KMS-11 (cell line): ENCODE measurements around the gene HTR4.

Experiments used
- H2AFZ ChIP-seq: fragments of 200-600 bp; sonication (generic); 2 replicates; pipeline ENCODE4 v1.6.1; 2016; ENCODE audit warnings: antibody characterized with exemption, mixed run types, low read depth
- H3K27ac ChIP-seq: fragments of 200-600 bp; sonication (generic); 2 replicates; pipeline ENCODE4 v1.6.1; 2016; ENCODE audit warnings: mild to moderate bottlenecking, mixed run types
- H3K27me3 ChIP-seq: fragments of 200-600 bp; sonication (generic); 2 replicates; pipeline ENCODE4 v1.6.1; 2017; ENCODE audit warnings: mild to moderate bottlenecking, low read depth, mixed run types, moderate library complexity; ENCODE audit not compliant: insufficient read depth
- H3K36me3 ChIP-seq: fragments of 200-600 bp; sonication (generic); 2 replicates; pipeline ENCODE4 v1.6.1; 2017; ENCODE audit warnings: mild to moderate bottlenecking, mixed run types; ENCODE audit not compliant: insufficient read depth
- H3K4me1 ChIP-seq: fragments of 200-600 bp; sonication (generic); 2 replicates; pipeline ENCODE4 v1.6.1; 2016; ENCODE audit warnings: mild to moderate bottlenecking, low read depth, mixed run types; ENCODE audit not compliant: poor library complexity, severe bottlenecking
- H3K4me2 ChIP-seq: fragments of 200-600 bp; sonication (generic); 2 replicates; pipeline ENCODE4 v1.7.0; 2016; ENCODE audit warnings: mild to moderate bottlenecking, mixed run types
- H3K4me3 ChIP-seq: fragments of 200-600 bp; sonication (generic); IDR thresholded peaks from 2 replicates; pipeline ENCODE4 v1.6.1; 2017; ENCODE audit warnings: low read depth, low read length, mixed read lengths; ENCODE audit not compliant: insufficient read depth
- H3K79me2 ChIP-seq: fragments of 200-600 bp; sonication (generic); 2 replicates; pipeline ENCODE4 v1.6.1; 2016; ENCODE audit warnings: low read depth, mixed run types; ENCODE audit not compliant: insufficient read depth
- H3K9ac ChIP-seq: fragments of 200-600 bp; sonication (generic); 2 replicates; pipeline ENCODE4 v1.6.1; 2016; ENCODE audit warnings: mild to moderate bottlenecking, mixed run types
- H4K20me1 ChIP-seq: fragments of 200-600 bp; sonication (generic); 2 replicates; pipeline ENCODE4 v1.6.1; 2016; ENCODE audit warnings: mild to moderate bottlenecking, mixed run types; ENCODE audit not compliant: insufficient read depth
- TF ChIP-seq, protein P1 (sequence below): fragments of 200-600 bp; sonication (generic); conservative IDR thresholded peaks from 2 replicates; pipeline ENCODE4 v1.6.1; 2017; ENCODE audit warnings: low read depth, mild to moderate bottlenecking, antibody characterized with exemption, low read length, moderate library complexity, mixed read lengths

HTR4 gene

DNA sequence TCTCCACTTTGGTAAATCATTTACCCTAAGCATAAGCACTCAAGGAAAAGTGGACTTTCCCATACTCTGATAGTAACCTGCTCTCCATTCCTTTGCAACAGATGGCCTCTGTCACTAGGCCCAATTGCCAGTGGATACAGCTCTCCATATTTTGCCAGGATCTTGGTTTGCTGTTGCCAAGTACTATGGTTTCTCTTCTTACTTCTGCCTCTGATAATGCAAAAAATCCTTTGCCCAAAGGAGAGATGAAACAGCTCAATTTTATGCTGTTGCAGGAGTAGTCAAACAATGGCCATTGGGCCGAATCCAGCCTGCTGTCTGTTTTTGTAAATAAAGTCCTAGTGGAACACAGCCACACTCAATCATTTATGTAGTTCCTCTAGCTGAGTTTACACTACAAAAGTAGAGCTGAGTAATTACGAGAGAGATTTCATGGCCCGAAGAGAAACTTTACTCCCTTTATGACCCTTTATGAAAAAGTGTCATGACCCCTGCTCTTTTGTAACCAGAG, 92.5 kb downstream of the HTR4 start:
- H3K36me3 ChIP-seq, result no peaks in the 10 kb centered on the region

DNA sequence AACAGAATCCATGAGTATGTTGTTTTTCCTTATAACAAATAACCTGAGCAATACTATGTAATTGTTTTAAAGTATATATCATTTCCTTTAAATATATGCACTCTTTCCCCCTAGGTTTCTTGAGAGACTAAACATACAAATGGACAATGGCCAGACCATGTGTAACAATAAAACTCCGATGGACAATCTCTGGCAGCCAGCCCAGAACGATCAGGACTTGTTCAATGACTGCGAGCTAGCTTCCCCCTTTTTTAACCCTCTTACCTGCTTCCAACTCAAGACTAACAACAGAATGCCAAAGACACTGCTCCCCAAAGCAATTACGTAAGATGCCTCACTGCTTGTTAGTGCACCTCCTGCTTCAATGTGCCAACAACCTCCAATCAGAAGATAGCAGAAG, 94.9 kb downstream of the HTR4 start:
- TF ChIP-seq, protein P1, sequence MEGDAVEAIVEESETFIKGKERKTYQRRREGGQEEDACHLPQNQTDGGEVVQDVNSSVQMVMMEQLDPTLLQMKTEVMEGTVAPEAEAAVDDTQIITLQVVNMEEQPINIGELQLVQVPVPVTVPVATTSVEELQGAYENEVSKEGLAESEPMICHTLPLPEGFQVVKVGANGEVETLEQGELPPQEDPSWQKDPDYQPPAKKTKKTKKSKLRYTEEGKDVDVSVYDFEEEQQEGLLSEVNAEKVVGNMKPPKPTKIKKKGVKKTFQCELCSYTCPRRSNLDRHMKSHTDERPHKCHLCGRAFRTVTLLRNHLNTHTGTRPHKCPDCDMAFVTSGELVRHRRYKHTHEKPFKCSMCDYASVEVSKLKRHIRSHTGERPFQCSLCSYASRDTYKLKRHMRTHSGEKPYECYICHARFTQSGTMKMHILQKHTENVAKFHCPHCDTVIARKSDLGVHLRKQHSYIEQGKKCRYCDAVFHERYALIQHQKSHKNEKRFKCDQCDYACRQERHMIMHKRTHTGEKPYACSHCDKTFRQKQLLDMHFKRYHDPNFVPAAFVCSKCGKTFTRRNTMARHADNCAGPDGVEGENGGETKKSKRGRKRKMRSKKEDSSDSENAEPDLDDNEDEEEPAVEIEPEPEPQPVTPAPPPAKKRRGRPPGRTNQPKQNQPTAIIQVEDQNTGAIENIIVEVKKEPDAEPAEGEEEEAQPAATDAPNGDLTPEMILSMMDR, result no peak
- Histone ChIP-seq H2AFZ (no peak overlapping the region), H3K36me3 (no peaks in the 10 kb centered on the region), H3K4me2 (no peak overlapping the region), H3K4me1 (no peaks in the 10 kb centered on the region), H3K4me3 (no peak overlapping the region), H3K27me3 (no peaks in the 10 kb centered on the region), H4K20me1 (no peaks in the 10 kb centered on the region), H3K27ac (no peak overlapping the region), H3K79me2 (no peaks in the 10 kb centered on the region), H3K9ac (no peak overlapping the region)

More for the DNA sequence above, 92.5 kb downstream of the HTR4 start:
- Histone ChIP-seq H3K4me3 (no peak overlapping the region), H3K9ac (no peak overlapping the region), H3K79me2 (no peaks in the 10 kb centered on the region), H4K20me1 (no peaks in the 10 kb centered on the region), H3K27me3 (no peaks in the 10 kb centered on the region), H3K27ac (no peak overlapping the region), H3K4me1 (no peaks in the 10 kb centered on the region), H2AFZ (no peak overlapping the region), H3K4me2 (no peak overlapping the region)
- TF ChIP-seq, protein P1, result no peak

DNA sequence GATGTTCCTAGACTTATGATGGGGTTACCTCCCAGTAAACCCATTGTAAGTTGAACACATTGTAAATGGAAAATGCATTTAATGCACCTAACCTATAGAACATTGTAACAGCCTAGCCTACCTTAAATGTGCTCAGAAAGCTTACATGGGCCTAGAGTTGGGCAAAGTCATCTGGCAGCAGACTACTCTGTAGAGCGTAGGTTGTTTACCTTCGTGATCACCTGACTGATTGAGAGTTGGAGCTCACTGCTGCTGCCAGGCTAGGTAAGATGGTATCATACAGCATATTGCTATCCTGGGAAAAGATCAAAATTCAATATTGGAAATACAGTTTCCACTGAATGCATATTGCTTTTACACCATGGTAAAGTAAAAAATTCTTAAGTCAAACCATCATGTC, 95.4 kb downstream of the HTR4 start:
- Histone ChIP-seq H3K36me3 (no peaks in the 10 kb centered on the region), H3K4me1 (no peaks in the 10 kb centered on the region), H3K4me2 (no peak overlapping the region), H3K4me3 (no peak overlapping the region), H2AFZ (no peak overlapping the region), H3K27me3 (no peaks in the 10 kb centered on the region), H4K20me1 (no peaks in the 10 kb centered on the region), H3K9ac (no peak overlapping the region), H3K79me2 (no peaks in the 10 kb centered on the region), H3K27ac (no peak overlapping the region)
- TF ChIP-seq, protein P1, result no peak

DNA sequence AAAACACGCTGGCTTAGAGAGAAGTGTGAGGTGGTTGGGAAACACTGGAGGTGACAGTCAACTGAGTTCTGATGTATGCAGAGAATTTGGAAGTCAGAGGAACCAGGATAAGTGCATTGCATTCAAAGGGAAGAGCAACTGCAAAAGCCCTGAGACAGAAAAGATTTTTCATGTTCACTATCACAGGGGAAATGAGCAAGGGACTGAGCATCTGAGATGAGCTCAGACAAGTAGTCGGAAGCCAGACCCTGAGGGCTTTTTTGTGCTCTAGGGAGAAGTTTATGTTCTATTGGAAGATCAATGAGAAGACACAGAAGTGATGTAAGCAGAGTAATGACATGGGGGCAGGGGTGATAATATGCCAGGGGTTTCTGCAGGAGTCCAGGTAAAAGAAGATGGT, 97.5 kb downstream of the HTR4 start:
- Histone ChIP-seq H3K27ac (no peak overlapping the region), H3K4me1 (no peaks in the 10 kb centered on the region), H2AFZ (no peak overlapping the region), H3K4me3 (no peak overlapping the region), H3K9ac (no peak overlapping the region), H3K79me2 (no peaks in the 10 kb centered on the region), H3K27me3 (no peaks in the 10 kb centered on the region), H4K20me1 (no peaks in the 10 kb centered on the region), H3K4me2 (no peak overlapping the region), H3K36me3 (no peaks in the 10 kb centered on the region)
- TF ChIP-seq, protein P1, result no peak
